Progenitor cell of endocrine pancreas (in vitro differentiated cells): ENCODE results near the gene CNGA3. TPM values are rescaled to one million over a fixed set of nuclear protein-coding genes. Genes with fewer than 3 reads are reported as not detected.

ENCODE experiments used
- DNase-seq: peaks from one replicate; pipeline ENCODE4 v3.0.0; 2021; ENCODE audit warnings: low spot score; ENCODE audit not compliant: unreplicated experiment
- H3K27ac Mint-ChIP-seq: 2 replicates; pipeline ENCODE4 v1.8.0; 2021; ENCODE audit warnings: mild to moderate bottlenecking, moderate library complexity, mixed read lengths
- H3K27me3 Mint-ChIP-seq: 2 replicates; pipeline ENCODE4 v1.8.0; 2021; ENCODE audit warnings: mixed read lengths
- H3K36me3 Mint-ChIP-seq: 2 replicates; pipeline ENCODE4 v1.8.0; 2022; ENCODE audit warnings: mixed read lengths; ENCODE audit not compliant: insufficient read depth
- H3K4me1 Mint-ChIP-seq: 2 replicates; pipeline ENCODE4 v1.8.0; 2021; ENCODE audit warnings: low read depth, mixed read lengths
- H3K4me3 Mint-ChIP-seq: 2 replicates; pipeline ENCODE4 v1.8.0; 2021; ENCODE audit warnings: low read depth, mild to moderate bottlenecking, moderate library complexity, mixed read lengths
- H3K9me3 Mint-ChIP-seq: 2 replicates; pipeline ENCODE4 v1.8.0; 2021; ENCODE audit warnings: low read depth, mixed read lengths
- CTCF ChIP-seq: fragments of 200-600 bp; sonication (generic); IDR thresholded peaks from one replicate; pipeline ENCODE4 v1.5.0; 2021; ENCODE audit warnings: antibody characterized with exemption, mild to moderate bottlenecking; ENCODE audit not compliant: unreplicated experiment
- total RNA-seq: library from RNA; stranded (reverse); gene quantifications from 2 replicates; pipeline ENCODE4 v1.2.1, GENCODE V29; 2021

The CNGA3 gene
- total RNA-seq, 1 donor from 2014 or later: 5.3 TPM

GRCh38 chr2:98356729-98357128 lies 10.5 kb downstream of the CNGA3 start:
- no peak for TF ChIP-seq CTCF
- Mint-ChIP-seq H3K27ac (no peak overlapping the region), H3K4me3 (no peak overlapping the region)

GRCh38 chr2:98357849-98358248 lies 11.6 kb downstream of the CNGA3 start:
- H3K36me3 Mint-ChIP-seq: no peaks in the 10 kb centered on the region
- no peak overlapping the region for H3K4me3 Mint-ChIP-seq
- peaks cover 3% of the 10 kb centered on the region for H3K27me3 Mint-ChIP-seq
- no peak overlapping the region for H3K27ac Mint-ChIP-seq
- no peaks in the 10 kb centered on the region for H3K4me1 Mint-ChIP-seq
- DNase-seq: no peak
- TF ChIP-seq CTCF: no peak
- H3K9me3 Mint-ChIP-seq: no peaks in the 10 kb centered on the region

More at GRCh38 chr2:98356729-98357128, 10.5 kb downstream of the CNGA3 start:
- Mint-ChIP-seq H3K4me1 (no peaks in the 10 kb centered on the region), H3K9me3 (peaks cover 3% of the 10 kb centered on the region), H3K27me3 (peaks cover 6% of the 10 kb centered on the region), H3K36me3 (no peaks in the 10 kb centered on the region)
- DNase-seq: no peak

- no peaks in the 10 kb centered on the region for H3K4me1 Mint-ChIP-seq
- H3K9me3 Mint-ChIP-seq: no peaks in the 10 kb centered on the region
- H3K4me3 Mint-ChIP-seq: no peak overlapping the region
- no peak for TF ChIP-seq CTCF
- H3K27ac Mint-ChIP-seq: no peak overlapping the region
- H3K36me3 Mint-ChIP-seq: no peaks in the 10 kb centered on the region
- H3K27me3 Mint-ChIP-seq: peaks cover 3% of the 10 kb centered on the region
- no peak for DNase-seq
These were observed 13.7 kb downstream of the CNGA3 start for GRCh38 chr2:98359986-98360385.

- Mint-ChIP-seq H3K4me3 (no peak overlapping the region), H3K4me1 (peaks cover 2% of the 10 kb centered on the region), H3K36me3 (no peaks in the 10 kb centered on the region), H3K27ac (no peak overlapping the region), H3K9me3 (peaks cover 10% of the 10 kb centered on the region), H3K27me3 (no peaks in the 10 kb centered on the region)
- TF ChIP-seq CTCF: no peak
- no peak for DNase-seq
These were observed 21.5 kb downstream of the CNGA3 start for GRCh38 chr2:98367721-98368120.

GRCh38 chr2:98369710-98370239 lies 23.5 kb downstream of the CNGA3 start:
- Mint-ChIP-seq H3K4me3 (no peak overlapping the region), H3K4me1 (peaks cover 14% of the 10 kb centered on the region), H3K27me3 (no peaks in the 10 kb centered on the region), H3K36me3 (no peaks in the 10 kb centered on the region), H3K27ac (no peak overlapping the region), H3K9me3 (peaks cover 10% of the 10 kb centered on the region)
- TF ChIP-seq CTCF: no peak
- no peak for DNase-seq
